Mesodermal cell (in vitro differentiated cells): ENCODE results near the gene CABLES1.

ENCODE experiments used
- H3K27ac ChIP-seq: 2 replicates; pipeline ENCODE4 v1.7.0; 2013; ENCODE audit warnings: mild to moderate bottlenecking, low read depth, low read length, moderate library complexity; ENCODE audit not compliant: severe bottlenecking
- H3K36me3 ChIP-seq: 2 replicates; pipeline ENCODE4 v1.7.1; 2013; ENCODE audit warnings: mild to moderate bottlenecking, low read length, moderate library complexity; ENCODE audit not compliant: control insufficient read depth, insufficient read depth
- H3K4me1 ChIP-seq: one replicate; pipeline ENCODE4 v1.7.1; 2013; ENCODE audit warnings: mild to moderate bottlenecking, low read length; ENCODE audit not compliant: insufficient read depth, control insufficient read depth, poor library complexity, severe bottlenecking
- H3K4me3 ChIP-seq: 2 replicates; pipeline ENCODE4 v1.7.0; 2013; ENCODE audit warnings: low read length, control low read depth, mild to moderate bottlenecking; ENCODE audit not compliant: insufficient read depth, poor library complexity, severe bottlenecking; ENCODE audit errors: extremely low read depth
- H3K9me3 ChIP-seq: 2 replicates; pipeline ENCODE4 v1.7.1; 2013; ENCODE audit warnings: mild to moderate bottlenecking, low read length, moderate library complexity; ENCODE audit not compliant: control insufficient read depth
- WGBS, 2 experiments: methylation state at CpG; one replicate each; pipeline ENCODE4 v1.1.5; 2013; ENCODE audit warnings: missing lambda C conversion rate in 2 of 2; ENCODE audit not compliant: insufficient coverage in 2 of 2; 5-methylcytosine and 5-hydroxymethylcytosine counted together

Gene CABLES1

GRCh38 chr18:23227726-23228070, 92.4 kb downstream of the CABLES1 start:
- Histone ChIP-seq H3K4me3 (no peak overlapping the region), H3K27ac (peak overlapping the region; percentile 82), H3K9me3 (no peaks in the 10 kb centered on the region), H3K4me1 (peaks cover 24% of the 10 kb centered on the region), H3K36me3 (no peaks in the 10 kb centered on the region)
- WGBS, 2 experiments = 100% methylated on average over 1 of the region's 2 CpGs; no CpG with 5 or more reads in 1 of the 2 experiments

- Histone ChIP-seq H3K4me3 (no peak overlapping the region), H3K36me3 (no peaks in the 10 kb centered on the region), H3K9me3 (no peaks in the 10 kb centered on the region), H3K27ac (no peak overlapping the region), H3K4me1 (peaks cover 24% of the 10 kb centered on the region)
- 92% methylated on average over 3 to 4 of the region's 7 CpGs for WGBS, 2 experiments
Measured at GRCh38 chr18:23228102-23229061, 93.1 kb downstream of the CABLES1 start.

- no peaks in the 10 kb centered on the region for H3K9me3 ChIP-seq
- H3K4me1 ChIP-seq = peaks cover 24% of the 10 kb centered on the region
- no peak overlapping the region for H3K4me3 ChIP-seq
- no peaks in the 10 kb centered on the region for H3K36me3 ChIP-seq
- WGBS, 2 experiments = 80 to 97% methylated on average over 1 to 3 of the region's 3 CpGs
- H3K27ac ChIP-seq = no peak overlapping the region
Measured at GRCh38 chr18:23229472-23229871, 94.2 kb downstream of the CABLES1 start.

- WGBS, 2 experiments = 94 to 100% methylated on average over 3 to 4 of the region's 4 CpGs
- Histone ChIP-seq H3K27ac (no peak overlapping the region), H3K4me1 (peaks cover 28% of the 10 kb centered on the region)
Measured at GRCh38 chr18:23230686-23231085, 95.4 kb downstream of the CABLES1 start.

DNA sequence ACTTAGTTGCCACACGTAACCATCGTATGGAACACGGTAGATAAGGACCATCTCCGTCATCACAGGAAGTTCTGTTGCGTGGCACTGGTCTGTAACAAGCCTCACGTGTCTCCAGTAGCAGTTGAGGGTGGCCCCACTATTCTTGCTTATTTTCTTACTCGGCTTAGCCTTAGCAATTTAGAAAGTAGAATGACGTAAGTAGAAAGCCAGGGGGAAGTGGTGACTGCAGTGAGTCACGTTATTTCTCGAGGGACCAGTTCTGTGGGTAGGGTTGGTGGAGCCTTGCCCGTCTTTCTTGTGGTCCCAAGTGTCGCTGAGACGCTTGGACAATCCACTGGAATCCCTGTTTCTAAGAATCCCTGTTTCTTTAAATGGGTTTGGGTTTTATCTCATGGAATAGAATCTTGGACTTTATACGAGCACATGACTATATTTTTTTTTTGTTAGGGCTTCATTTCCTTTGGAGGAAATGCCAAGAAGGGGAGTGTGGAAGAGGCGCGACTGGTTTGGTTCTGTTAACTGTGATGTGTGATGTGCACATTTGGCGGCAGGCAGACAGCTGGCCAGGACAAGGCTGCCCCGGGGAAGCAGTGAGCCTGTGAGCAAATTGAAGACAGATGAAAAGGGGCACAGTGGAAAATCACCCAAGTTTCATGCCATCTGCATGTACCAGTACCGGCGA, 96.2 kb downstream of the CABLES1 start:
- no peak overlapping the region for H3K27ac ChIP-seq
- peaks cover 28% of the 10 kb centered on the region for H3K4me1 ChIP-seq
- 94 to 95% methylated on average over 14 to 19 of the region's 20 CpGs for WGBS, 2 experiments

More at GRCh38 chr18:23230686-23231085, 95.4 kb downstream of the CABLES1 start:
- Histone ChIP-seq H3K9me3 (no peaks in the 10 kb centered on the region), H3K36me3 (no peaks in the 10 kb centered on the region), H3K4me3 (no peak overlapping the region)

GRCh38 chr18:23232331-23232730, 97.0 kb downstream of the CABLES1 start:
- Histone ChIP-seq H3K27ac (no peak overlapping the region), H3K4me3 (no peak overlapping the region), H3K9me3 (no peaks in the 10 kb centered on the region), H3K36me3 (peaks cover 3% of the 10 kb centered on the region), H3K4me1 (peaks cover 25% of the 10 kb centered on the region)
- 53 to 55% methylated on average over 4 to 6 of the region's 6 CpGs for WGBS, 2 experiments

More for the DNA sequence above, 96.2 kb downstream of the CABLES1 start:
- no peaks in the 10 kb centered on the region for H3K36me3 ChIP-seq
- no peak overlapping the region for H3K4me3 ChIP-seq
- H3K9me3 ChIP-seq = no peaks in the 10 kb centered on the region

- Histone ChIP-seq H3K4me3 (no peak overlapping the region), H3K4me1 (peaks cover 15% of the 10 kb centered on the region), H3K9me3 (no peaks in the 10 kb centered on the region), H3K27ac (no peak overlapping the region), H3K36me3 (peaks cover 8% of the 10 kb centered on the region)
- WGBS, 2 experiments = 90 to 97% methylated on average over 4 of the region's 5 CpGs
Measured at GRCh38 chr18:23234619-23235018, 99.3 kb downstream of the CABLES1 start.

DNA sequence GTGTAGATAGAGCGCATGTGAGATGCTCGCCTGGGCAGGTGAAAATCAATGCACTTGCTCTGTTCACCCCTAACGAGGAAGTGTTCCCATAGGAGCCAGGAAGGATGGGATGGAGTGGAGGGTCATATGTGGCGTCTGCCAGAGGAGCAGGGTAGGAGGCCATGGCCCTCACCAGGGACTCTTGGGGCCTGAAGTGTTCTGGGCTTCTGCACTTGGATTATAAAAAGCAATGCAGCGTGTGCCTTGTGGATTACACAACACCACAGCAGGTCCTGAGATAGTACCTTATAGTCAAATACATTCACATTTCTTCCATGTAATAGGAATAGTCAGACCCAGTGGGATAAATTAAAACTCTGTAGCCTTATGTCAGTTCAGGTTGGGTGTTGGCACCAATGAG, 100.1 kb downstream of the CABLES1 start:
- H3K36me3 ChIP-seq = peaks cover 8% of the 10 kb centered on the region
- no peak overlapping the region for H3K4me3 ChIP-seq
- no peaks in the 10 kb centered on the region for H3K9me3 ChIP-seq
- H3K27ac ChIP-seq = no peak overlapping the region
- WGBS, 2 experiments = 80 to 94% methylated on average over 2 to 4 of the region's 5 CpGs
- H3K4me1 ChIP-seq = peaks cover 12% of the 10 kb centered on the region

GRCh38 chr18:23235860-23236259, 100.6 kb downstream of the CABLES1 start:
- peaks cover 8% of the 10 kb centered on the region for H3K36me3 ChIP-seq
- 83 to 89% methylated on average over 6 to 10 of the region's 11 CpGs for WGBS, 2 experiments
- H3K4me3 ChIP-seq = no peak overlapping the region

GRCh38 chr18:23236876-23237468, 101.7 kb downstream of the CABLES1 start:
- Histone ChIP-seq H3K27ac (no peak overlapping the region), H3K4me1 (peaks cover 12% of the 10 kb centered on the region), H3K9me3 (no peaks in the 10 kb centered on the region), H3K36me3 (peaks cover 8% of the 10 kb centered on the region), H3K4me3 (no peak overlapping the region)
- WGBS, 2 experiments = 92 to 95% methylated on average over 11 to 13 of the region's 13 CpGs

More at GRCh38 chr18:23235860-23236259, 100.6 kb downstream of the CABLES1 start:
- H3K9me3 ChIP-seq = no peaks in the 10 kb centered on the region
- peaks cover 12% of the 10 kb centered on the region for H3K4me1 ChIP-seq
- no peak overlapping the region for H3K27ac ChIP-seq
